Measurements from ENCODE around the gene RMND1. TPM values are rescaled to one million over a fixed set of nuclear protein-coding genes. Genes with fewer than 3 reads are reported as not detected.

RMND1 gene
- total and polyA plus RNA-seq, 2 of the 13 experiments (the other 11 are each of a cell fraction or from before 2014, with no cell fraction given): 34.0 to 72.5 TPM

DNA sequence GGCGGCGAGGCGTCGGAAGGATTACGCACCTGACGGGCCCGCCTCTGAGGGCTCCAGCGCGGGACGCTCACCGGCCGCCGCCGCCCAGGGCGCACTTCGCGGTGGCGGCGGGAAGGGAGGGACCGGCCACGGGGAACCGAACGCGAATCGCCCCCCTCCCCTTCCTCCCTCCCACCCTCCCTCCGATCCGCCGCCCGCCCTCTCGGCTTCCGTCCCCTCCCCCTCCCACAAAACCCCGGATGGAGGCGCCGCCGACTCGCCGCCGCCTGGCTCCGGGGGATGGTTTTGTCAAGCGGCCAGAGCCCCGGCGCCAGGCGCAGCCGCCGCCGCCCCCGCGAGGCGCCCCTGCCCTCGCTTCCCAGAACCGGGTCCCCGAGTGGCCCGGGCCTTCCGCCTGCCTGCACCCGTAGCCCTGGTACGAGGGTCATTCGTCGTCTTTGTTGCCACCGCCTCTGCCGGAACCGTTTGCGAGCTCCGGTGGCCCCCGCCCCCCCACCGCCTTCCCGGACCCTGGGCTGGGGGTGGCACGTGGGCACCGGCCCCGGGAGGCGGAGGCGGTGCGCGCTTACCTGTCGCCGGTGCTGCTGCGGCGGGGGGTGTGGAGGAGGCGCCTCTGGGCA is 61.0 kb downstream of the RMND1 start (continued):
- TF ChIP-seq, protein P1, sequence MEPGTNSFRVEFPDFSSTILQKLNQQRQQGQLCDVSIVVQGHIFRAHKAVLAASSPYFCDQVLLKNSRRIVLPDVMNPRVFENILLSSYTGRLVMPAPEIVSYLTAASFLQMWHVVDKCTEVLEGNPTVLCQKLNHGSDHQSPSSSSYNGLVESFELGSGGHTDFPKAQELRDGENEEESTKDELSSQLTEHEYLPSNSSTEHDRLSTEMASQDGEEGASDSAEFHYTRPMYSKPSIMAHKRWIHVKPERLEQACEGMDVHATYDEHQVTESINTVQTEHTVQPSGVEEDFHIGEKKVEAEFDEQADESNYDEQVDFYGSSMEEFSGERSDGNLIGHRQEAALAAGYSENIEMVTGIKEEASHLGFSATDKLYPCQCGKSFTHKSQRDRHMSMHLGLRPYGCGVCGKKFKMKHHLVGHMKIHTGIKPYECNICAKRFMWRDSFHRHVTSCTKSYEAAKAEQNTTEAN (CRISPR knock-in tag; conservative IDR thresholded peaks at IDR 0.05): no peak
- TF ChIP-seq, protein P2, sequence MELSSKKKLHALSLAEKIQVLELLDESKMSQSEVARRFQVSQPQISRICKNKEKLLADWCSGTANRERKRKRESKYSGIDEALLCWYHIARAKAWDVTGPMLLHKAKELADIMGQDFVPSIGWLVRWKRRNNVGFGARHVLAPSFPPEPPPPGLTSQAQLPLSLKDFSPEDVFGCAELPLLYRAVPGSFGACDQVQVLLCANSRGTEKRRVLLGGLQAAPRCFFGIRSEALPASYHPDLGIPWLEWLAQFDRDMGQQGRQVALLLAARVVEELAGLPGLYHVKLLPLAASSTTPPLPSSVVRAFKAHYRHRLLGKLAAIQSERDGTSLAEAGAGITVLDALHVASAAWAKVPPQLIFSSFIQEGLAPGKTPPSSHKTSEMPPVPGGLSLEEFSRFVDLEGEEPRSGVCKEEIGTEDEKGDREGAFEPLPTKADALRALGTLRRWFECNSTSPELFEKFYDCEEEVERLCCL (CRISPR knock-in tag; IDR thresholded peaks at IDR 0.05; ENCODE audit: borderline replicate concordance): no peak
- TF ChIP-seq MIER3 (CRISPR knock-in tag; IDR thresholded peaks at IDR 0.05; ENCODE audit: borderline replicate concordance): no peak
- no peak for TF ChIP-seq MBNL3 (CRISPR knock-in tag; conservative IDR thresholded peaks at IDR 0.05)
- no peak for TF ChIP-seq ZNF350 (CRISPR knock-in tag; IDR thresholded peaks at IDR 0.05; ENCODE audit: borderline replicate concordance, low read depth)
- TF ChIP-seq ZSCAN22 (CRISPR knock-in tag; IDR thresholded peaks at IDR 0.05): peak; percentile 75; the same call in 1 of the 2 replicates
- TF ChIP-seq, protein P3, sequence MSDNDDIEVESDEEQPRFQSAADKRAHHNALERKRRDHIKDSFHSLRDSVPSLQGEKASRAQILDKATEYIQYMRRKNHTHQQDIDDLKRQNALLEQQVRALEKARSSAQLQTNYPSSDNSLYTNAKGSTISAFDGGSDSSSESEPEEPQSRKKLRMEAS (IDR thresholded peaks at IDR 0.05): no peak; the same call in 1 of the 2 replicates
- no peak; the same call in 1 of the 2 replicates for TF ChIP-seq ZNF230 (CRISPR knock-in tag; IDR thresholded peaks at IDR 0.05)
- TF ChIP-seq MIER2 (CRISPR knock-in tag; IDR thresholded peaks at IDR 0.05): no peak
- peak; percentile 51; the same call in 1 of the 2 replicates for TF ChIP-seq CHCHD3 (CRISPR knock-in tag; IDR thresholded peaks at IDR 0.05)
- TF ChIP-seq SALL1 (CRISPR knock-in tag; IDR thresholded peaks at IDR 0.05): peak; percentile 61
- TF ChIP-seq, protein P4, sequence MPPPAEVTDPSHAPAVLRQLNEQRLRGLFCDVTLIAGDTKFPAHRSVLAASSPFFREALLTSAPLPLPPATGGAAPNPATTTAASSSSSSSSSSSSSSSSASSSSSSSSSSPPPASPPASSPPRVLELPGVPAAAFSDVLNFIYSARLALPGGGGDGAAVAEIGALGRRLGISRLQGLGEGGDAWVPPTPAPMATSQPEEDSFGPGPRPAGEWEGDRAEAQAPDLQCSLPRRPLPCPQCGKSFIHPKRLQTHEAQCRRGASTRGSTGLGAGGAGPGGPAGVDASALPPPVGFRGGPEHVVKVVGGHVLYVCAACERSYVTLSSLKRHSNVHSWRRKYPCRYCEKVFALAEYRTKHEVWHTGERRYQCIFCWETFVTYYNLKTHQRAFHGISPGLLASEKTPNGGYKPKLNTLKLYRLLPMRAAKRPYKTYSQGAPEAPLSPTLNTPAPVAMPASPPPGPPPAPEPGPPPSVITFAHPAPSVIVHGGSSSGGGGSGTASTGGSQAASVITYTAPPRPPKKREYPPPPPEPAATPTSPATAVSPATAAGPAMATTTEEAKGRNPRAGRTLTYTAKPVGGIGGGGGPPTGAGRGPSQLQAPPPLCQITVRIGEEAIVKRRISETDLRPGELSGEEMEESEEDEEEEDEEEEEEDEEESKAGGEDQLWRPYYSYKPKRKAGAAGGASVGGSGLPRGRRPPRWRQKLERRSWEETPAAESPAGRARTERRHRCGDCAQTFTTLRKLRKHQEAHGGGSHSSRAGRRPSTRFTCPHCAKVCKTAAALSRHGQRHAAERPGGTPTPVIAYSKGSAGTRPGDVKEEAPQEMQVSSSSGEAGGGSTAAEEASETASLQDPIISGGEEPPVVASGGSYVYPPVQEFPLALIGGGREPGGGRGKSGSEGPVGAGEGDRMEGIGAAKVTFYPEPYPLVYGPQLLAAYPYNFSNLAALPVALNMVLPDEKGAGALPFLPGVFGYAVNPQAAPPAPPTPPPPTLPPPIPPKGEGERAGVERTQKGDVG (CRISPR knock-in tag; IDR thresholded peaks at IDR 0.05; ENCODE audit: borderline replicate concordance): no peak
- no peak for TF ChIP-seq ZNF7 (CRISPR knock-in tag; IDR thresholded peaks at IDR 0.05)
- TF ChIP-seq ATM (IDR thresholded peaks at IDR 0.05; ENCODE audit: borderline replicate concordance): no peak
- TF ChIP-seq, protein P5, sequence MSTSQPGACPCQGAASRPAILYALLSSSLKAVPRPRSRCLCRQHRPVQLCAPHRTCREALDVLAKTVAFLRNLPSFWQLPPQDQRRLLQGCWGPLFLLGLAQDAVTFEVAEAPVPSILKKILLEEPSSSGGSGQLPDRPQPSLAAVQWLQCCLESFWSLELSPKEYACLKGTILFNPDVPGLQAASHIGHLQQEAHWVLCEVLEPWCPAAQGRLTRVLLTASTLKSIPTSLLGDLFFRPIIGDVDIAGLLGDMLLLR (CRISPR knock-in tag; IDR thresholded peaks at IDR 0.05): no peak; the same call in 1 of the 2 replicates
- TF ChIP-seq ZNF253 (CRISPR knock-in tag; IDR thresholded peaks at IDR 0.05; ENCODE audit: borderline replicate concordance): no peak
- no peak for TF ChIP-seq JUND (CRISPR knock-in tag; IDR thresholded peaks at IDR 0.05)
- TF ChIP-seq ARNT2 (CRISPR knock-in tag; IDR thresholded peaks at IDR 0.05; ENCODE audit: low read depth): no peak
- TF ChIP-seq SIX4 (CRISPR knock-in tag; IDR thresholded peaks at IDR 0.05): no peak
- TF ChIP-seq GABPA (IDR thresholded peaks at IDR 0.05; ENCODE audit: low read depth, low read length): no peak
- TF ChIP-seq GABPA (CRISPR knock-in tag; IDR thresholded peaks at IDR 0.05; ENCODE audit: low read depth): no peak; the same call in 1 of the 2 replicates
- TF ChIP-seq PLRG1 (conservative IDR thresholded peaks at IDR 0.05): no peak
- no peak for TF ChIP-seq ZNF234 (CRISPR knock-in tag; conservative IDR thresholded peaks at IDR 0.05)
- TF ChIP-seq SCMH1 (CRISPR knock-in tag; IDR thresholded peaks at IDR 0.05; ENCODE audit: borderline replicate concordance): no peak
- TF ChIP-seq ZNF292 (CRISPR knock-in tag; IDR thresholded peaks at IDR 0.05; ENCODE audit: borderline replicate concordance, low read depth): no peak
- no peak for TF ChIP-seq ZNF724P (CRISPR knock-in tag; IDR thresholded peaks at IDR 0.05; ENCODE audit: borderline replicate concordance)

Measured in HepG2 (cell line).